Small intestine (tissue), 7 donors: ENCODE data around the gene PPP1R13B. TPM values are rescaled to one million over a fixed set of nuclear protein-coding genes. Genes with fewer than 3 reads are reported as not detected.
A peak's percentile ranks its signal among the peaks of the same experiment; 100 is the strongest.

Experiments used
- DNase-seq, 2 donors: peaks; one replicate each; pipeline versions ENCODE4 v3.0.0 to v3.0.0-alpha.2; 2013
- FAIRE-seq: peaks from 2 replicates; lab custom pipeline; 2012; peaks lifted over from hg19 to GRCh38; lab: Jason Lieb, UNC
- H3K27ac ChIP-seq, 3 donors: one replicate each; pipeline ENCODE4 v1.5.1; 2013; ENCODE audit warnings: low read length in 2 of 3, mild to moderate bottlenecking in 2 of 3, control low read depth in 1 of 3, inconsistent platforms in 1 of 3, low read depth in 1 of 3, moderate library complexity in 1 of 3
- H3K27me3 ChIP-seq, 3 donors: one replicate each; pipeline ENCODE4 v1.6.1; 2013; ENCODE audit warnings: low read length in 3 of 3, inconsistent platforms in 1 of 3; ENCODE audit not compliant: control insufficient read depth in 3 of 3, insufficient read depth in 3 of 3
- H3K36me3 ChIP-seq, 3 donors: one replicate each; pipeline ENCODE4 v1.6.1; 2013; ENCODE audit warnings: low read length in 3 of 3, inconsistent platforms in 1 of 3, low read depth in 1 of 3, mild to moderate bottlenecking in 1 of 3, moderate library complexity in 1 of 3; ENCODE audit not compliant: control insufficient read depth in 3 of 3, insufficient read depth in 2 of 3
- H3K4me1 ChIP-seq, 3 donors: one replicate each; pipeline ENCODE4 v1.6.1; 2013; ENCODE audit warnings: low read length in 2 of 3, inconsistent platforms in 1 of 3, low read depth in 1 of 3, mild to moderate bottlenecking in 1 of 3, moderate library complexity in 1 of 3; ENCODE audit not compliant: control insufficient read depth in 3 of 3, insufficient read depth in 2 of 3
- H3K4me3 ChIP-seq, 3 donors: one replicate each; pipeline ENCODE4 v1.5.1; 2013; ENCODE audit warnings: low read length in 3 of 3, control low read depth in 1 of 3, inconsistent platforms in 1 of 3, low read depth in 1 of 3, mild to moderate bottlenecking in 1 of 3, moderate library complexity in 1 of 3
- H3K9me3 ChIP-seq, 2 donors: one replicate each; pipeline ENCODE4 v1.6.1; 2013; ENCODE audit warnings: low read depth in 1 of 2, low read length in 1 of 2; ENCODE audit not compliant: control insufficient read depth in 2 of 2, insufficient read depth in 1 of 2
- WGBS, 3 donors: extraction: QIAGEN DNeasy Blood & Tissue Kit; methylation state at CpG; one replicate each; pipeline ENCODE4 v1.1.7; 2013; 5-methylcytosine and 5-hydroxymethylcytosine counted together
- polyA plus RNA-seq, 4 donors: library from polyadenylated mRNA; stranded (reverse) in 3 of 4; unstranded in 1 of 4; fragments of 200-250 nt in 3 of 4; fragments of 120-200 nt in 1 of 4; gene quantifications; one replicate each; pipeline versions ENCODE4 v1.2.1 to v1.2.3, GENCODE V29; 2013
- donor health status: healthy with polysubstance abuse.
- donor health status: control.
- donor health status: control.
- donor health status: Bipolar disorder and iron deficiency.
- donor health status: healthy.

PPP1R13B gene
- polyA plus RNA-seq, 4 donors: 17.8 to 28.1 (median 23.3) TPM

GRCh38 chr14:103828315-103828967 lies 18.9 kb downstream of the PPP1R13B start:
- FAIRE-seq: no peak

DNA sequence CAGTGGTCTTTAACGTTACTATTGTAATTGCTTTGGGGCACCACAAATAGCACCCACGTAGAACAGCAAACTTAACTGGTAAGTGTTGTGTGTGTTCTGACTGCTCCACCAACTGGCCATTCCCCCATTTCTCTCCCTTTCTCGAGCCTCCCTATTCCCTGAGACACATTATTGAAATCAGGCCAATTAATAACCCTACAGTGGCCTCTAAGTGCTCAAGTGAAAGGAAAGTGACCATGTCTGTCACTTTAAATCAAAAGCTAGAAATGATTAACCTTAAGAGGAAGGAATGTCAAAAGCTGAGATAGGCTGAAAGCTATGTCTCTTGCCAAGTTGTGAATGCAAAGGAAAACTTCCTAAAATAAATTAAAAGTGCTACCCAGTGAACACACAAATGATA lies 22.3 kb downstream of the PPP1R13B start:
- 11 to 40% (median 28%) methylated on average over 3 of the region's 3 CpGs for WGBS, 3 donors
- H3K36me3 ChIP-seq: no peaks in the 10 kb centered on the region
- FAIRE-seq (no peak), DNase-seq (peak; percentile 56 to 78)
- H3K27ac ChIP-seq: peak overlapping the region; percentile 64 to 79 (median 70)
- H3K9me3 ChIP-seq: no peaks in the 10 kb centered on the region
- no peaks in the 10 kb centered on the region for H3K27me3 ChIP-seq
- H3K4me1 ChIP-seq: peaks cover 2 to 16% (median 3%) of the 10 kb centered on the region in 3 donors
- H3K4me3 ChIP-seq: no peak overlapping the region

More at GRCh38 chr14:103828315-103828967, 18.9 kb downstream of the PPP1R13B start:
- H3K27me3 ChIP-seq: no peaks in the 10 kb centered on the region
- 65 to 67% (median 66%) methylated on average over 9 of the region's 9 CpGs for WGBS, 3 donors
- DNase-seq: no peak
- H3K9me3 ChIP-seq: no peaks in the 10 kb centered on the region
- no peak overlapping the region for H3K4me3 ChIP-seq
- H3K4me1 ChIP-seq: peaks cover under 1 to 16% (median 1%) of the 10 kb centered on the region in 3 donors
- no peak overlapping the region for H3K27ac ChIP-seq
- no peaks in the 10 kb centered on the region for H3K36me3 ChIP-seq

GRCh38 chr14:103820908-103821307 lies 26.5 kb downstream of the PPP1R13B start:
- Histone ChIP-seq H3K9me3 (no peaks in the 10 kb centered on the region), H3K27ac (no peak overlapping the region)

DNA sequence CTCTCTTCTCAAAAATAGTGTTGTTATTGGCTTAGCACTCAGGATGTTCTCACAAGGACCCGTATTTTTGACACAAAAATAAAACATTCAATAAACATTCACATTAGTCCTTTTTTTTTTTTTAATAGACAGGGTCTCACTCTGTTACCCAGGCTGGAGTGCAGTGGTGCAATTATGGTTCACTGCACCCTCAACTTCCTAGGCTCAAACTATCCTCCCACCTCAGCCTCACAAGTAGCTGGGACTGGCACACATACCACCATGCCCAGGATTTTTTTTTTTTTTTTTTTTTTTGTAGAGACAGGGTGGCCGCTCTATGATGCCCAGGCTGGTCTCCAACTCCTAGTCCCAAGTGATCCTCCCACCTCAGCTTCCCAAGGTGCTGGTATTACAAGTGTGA lies 27.0 kb downstream of the PPP1R13B start:
- H3K36me3 ChIP-seq: no peaks in the 10 kb centered on the region
- no peak for FAIRE-seq
- WGBS, 3 donors: 52 to 64% (median 59%) methylated on average over 2 of the region's 2 CpGs
- no peaks in the 10 kb centered on the region for H3K27me3 ChIP-seq
- no peak overlapping the region for H3K27ac ChIP-seq
- H3K4me1 ChIP-seq: peaks cover 3 to 12% (median 5%) of the 10 kb centered on the region in 3 donors
- DNase-seq: no peak
- H3K9me3 ChIP-seq: no peaks in the 10 kb centered on the region
- no peak overlapping the region for H3K4me3 ChIP-seq

More at GRCh38 chr14:103820908-103821307, 26.5 kb downstream of the PPP1R13B start:
- Histone ChIP-seq H3K4me3 (no peak overlapping the region), H3K4me1 (peaks cover 3 to 16% (median 5%) of the 10 kb centered on the region in 3 donors), H3K27me3 (no peaks in the 10 kb centered on the region), H3K36me3 (no peaks in the 10 kb centered on the region)
- WGBS, 3 donors: 43 to 59% (median 50%) methylated on average over 1 of the region's 1 CpG
- FAIRE-seq (no peak), DNase-seq (no peak)

GRCh38 chr14:103819503-103820307 lies 27.7 kb downstream of the PPP1R13B start:
- Histone ChIP-seq H3K27ac (peak overlapping the region; percentile 21 to 42 (median 32)), H3K9me3 (no peaks in the 10 kb centered on the region), H3K27me3 (no peaks in the 10 kb centered on the region), H3K36me3 (no peaks in the 10 kb centered on the region), H3K4me3 (no peak overlapping the region), H3K4me1 (peaks cover 3 to 6% (median 5%) of the 10 kb centered on the region in 3 donors)
- FAIRE-seq (no peak), DNase-seq (peak in 1 of 2 donors; percentile 39)
- 15 to 24% (median 20%) methylated on average over 7 of the region's 7 CpGs for WGBS, 3 donors

DNA sequence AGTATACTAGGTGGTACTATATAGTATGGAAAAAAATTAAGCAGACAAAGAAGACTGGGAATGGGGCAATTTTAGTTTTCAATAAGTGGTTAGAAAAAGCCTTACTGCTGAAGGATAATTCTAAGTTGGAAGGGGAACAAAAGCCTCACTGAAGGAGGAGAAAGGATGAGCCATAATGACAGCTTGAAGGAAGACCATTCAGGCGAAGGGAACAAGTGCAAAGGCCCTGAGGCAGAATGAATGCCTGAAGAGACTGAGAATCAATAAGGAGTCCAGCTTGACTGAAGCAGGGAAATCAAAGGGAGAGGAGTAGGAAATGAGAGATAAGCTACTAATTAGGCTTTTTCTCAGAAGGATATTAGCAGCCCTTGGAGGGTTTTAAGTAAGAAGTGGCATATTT lies 28.5 kb downstream of the PPP1R13B start:
- H3K4me1 ChIP-seq: peaks cover 3 to 6% (median 5%) of the 10 kb centered on the region in 3 donors
- no peaks in the 10 kb centered on the region for H3K9me3 ChIP-seq
- H3K4me3 ChIP-seq: no peak overlapping the region
- no peak for DNase-seq
- H3K36me3 ChIP-seq: no peaks in the 10 kb centered on the region
- no peak for FAIRE-seq
- H3K27me3 ChIP-seq: no peaks in the 10 kb centered on the region
- no peak overlapping the region for H3K27ac ChIP-seq
- 91 to 97% (median 95%) methylated on average over 1 of the region's 1 CpG for WGBS, 3 donors

GRCh38 chr14:103818422-103818821 lies 29.0 kb downstream of the PPP1R13B start:
- H3K4me1 ChIP-seq: peaks cover 3 to 6% (median 4%) of the 10 kb centered on the region in 3 donors
- FAIRE-seq: no peak

GRCh38 chr14:103817595-103817994 lies 29.8 kb downstream of the PPP1R13B start:
- Histone ChIP-seq H3K27me3 (no peaks in the 10 kb centered on the region), H3K9me3 (no peaks in the 10 kb centered on the region), H3K4me3 (no peak overlapping the region), H3K4me1 (peaks cover 2 to 6% (median 3%) of the 10 kb centered on the region in 3 donors), H3K27ac (no peak overlapping the region), H3K36me3 (no peaks in the 10 kb centered on the region)
- FAIRE-seq (no peak), DNase-seq (no peak)
- WGBS, 3 donors: 84 to 100% (median 95%) methylated on average over 1 of the region's 1 CpG

More at GRCh38 chr14:103818422-103818821, 29.0 kb downstream of the PPP1R13B start:
- 81 to 87% (median 84%) methylated on average over 3 of the region's 3 CpGs for WGBS, 3 donors
- Histone ChIP-seq H3K9me3 (no peaks in the 10 kb centered on the region), H3K4me3 (no peak overlapping the region), H3K27ac (no peak overlapping the region), H3K27me3 (no peaks in the 10 kb centered on the region), H3K36me3 (no peaks in the 10 kb centered on the region)
- DNase-seq: no peak
